Vagina (tissue), 2 donors: ENCODE results near the gene GIMAP5. TPM values are rescaled to one million over a fixed set of nuclear protein-coding genes. Genes with fewer than 3 reads are reported as not detected.

ENCODE experiments used
- DNase-seq, 2 donors: peaks; one replicate each; pipeline ENCODE4 v3.0.0-alpha.2; 2017; ENCODE audit errors: extremely low spot score in 2 of 2
- H3K27ac ChIP-seq: fragments of 200-600 bp; sonication (generic); one replicate; pipeline ENCODE4 v1.5.1; 2019
- H3K27me3 ChIP-seq: fragments of 200-600 bp; sonication (generic); one replicate; pipeline ENCODE4 v1.5.1; 2019
- H3K36me3 ChIP-seq, 2 donors: fragments of 200-600 bp; sonication (generic); one replicate each; pipeline ENCODE4 v1.5.1; 2017 to 2019
- H3K4me1 ChIP-seq: fragments of 200-600 bp; sonication (generic); one replicate; pipeline ENCODE4 v1.5.1; 2019
- H3K4me3 ChIP-seq, 2 donors: fragments of 200-600 bp; sonication (generic); 1 replicate in 1 of 2; 2 replicates in 1 of 2; pipeline ENCODE4 v1.5.1; 2016 to 2019
- H3K9me3 ChIP-seq: fragments of 200-600 bp; sonication (generic); one replicate; pipeline ENCODE4 v1.5.1; 2019
- POLR2A ChIP-seq, 2 donors: fragments of 450-650 bp; IDR thresholded peaks; one replicate each; pipeline ENCODE4 v1.6.1; 2017; ENCODE audit warnings: antibody characterized with exemption in 2 of 2, mild to moderate bottlenecking in 2 of 2, moderate library complexity in 2 of 2
- POLR2AphosphoS5 ChIP-seq, 2 donors: sonication (generic); formaldehyde crosslinking; IDR thresholded peaks; one replicate each; pipeline ENCODE4 v1.9.0; 2017; ENCODE audit warnings: antibody characterized with exemption in 2 of 2, mild to moderate bottlenecking in 2 of 2, low read depth in 1 of 2; ENCODE audit not compliant: insufficient read depth in 1 of 2
- intact Hi-C: fragments of 100-400 bp; cut with DNase I; formaldehyde crosslinking; loops from one replicate; pipeline ENCODE4 v1.15.1; 2023
- total RNA-seq: library from RNA; depleted of rRNA; stranded (reverse); fragments of >200 nt; gene quantifications from one replicate; pipeline ENCODE4 v1.2.3, GENCODE V29; 2016
- TF ChIP-seq, protein P1 (sequence below), 3 experiments: fragments of 450-650 bp in 2 of 3; fragments of 200-600 bp in 1 of 3; sonication (generic) in 1 of 3; IDR thresholded peaks; one replicate each; pipeline ENCODE4 v1.5.1; 2017 to 2019; ENCODE audit warnings: antibody characterized with exemption in 3 of 3, mild to moderate bottlenecking in 2 of 3, moderate library complexity in 2 of 3

The GIMAP5 gene
- total RNA-seq, 1 donor from 2014 or later, result 24.1 TPM

DNA sequence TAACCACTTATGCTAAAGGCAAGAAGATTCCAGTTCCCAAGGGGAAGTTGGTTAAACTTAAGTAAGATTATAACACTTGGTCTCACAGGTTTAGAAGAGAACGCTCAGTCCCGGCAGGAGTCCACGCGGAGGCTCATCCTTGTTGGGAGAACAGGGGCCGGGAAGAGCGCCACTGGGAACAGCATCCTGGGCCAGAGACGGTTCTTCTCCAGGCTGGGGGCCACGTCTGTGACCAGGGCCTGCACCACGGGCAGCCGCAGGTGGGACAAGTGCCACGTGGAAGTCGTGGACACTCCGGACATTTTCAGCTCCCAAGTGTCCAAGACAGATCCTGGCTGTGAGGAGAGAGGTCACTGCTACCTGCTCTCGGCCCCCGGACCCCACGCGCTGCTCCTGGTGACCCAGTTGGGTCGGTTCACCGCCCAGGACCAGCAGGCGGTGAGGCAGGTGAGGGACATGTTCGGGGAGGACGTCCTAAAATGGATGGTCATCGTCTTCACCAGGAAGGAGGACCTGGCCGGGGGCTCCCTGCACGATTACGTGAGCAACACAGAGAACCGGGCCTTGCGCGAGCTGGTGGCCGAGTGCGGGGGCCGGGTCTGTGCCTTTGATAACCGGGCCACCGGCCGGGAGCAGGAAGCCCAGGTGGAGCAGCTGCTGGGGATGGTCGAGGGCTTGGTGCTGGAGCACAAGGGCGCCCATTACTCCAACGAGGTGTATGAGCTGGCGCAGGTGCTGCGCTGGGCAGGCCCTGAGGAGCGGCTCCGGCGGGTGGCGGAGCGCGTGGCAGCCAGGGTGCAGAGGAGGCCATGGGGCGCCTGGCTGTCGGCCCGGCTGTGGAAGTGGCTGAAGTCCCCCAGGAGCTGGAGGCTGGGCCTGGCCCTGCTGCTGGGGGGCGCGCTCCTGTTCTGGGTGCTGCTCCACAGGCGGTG lies 17.0 kb upstream of the GIMAP5 start:
- no peaks in the 10 kb centered on the region for H3K36me3 ChIP-seq
- TF ChIP-seq POLR2AphosphoS5 (IDR thresholded peaks at IDR 0.05; ENCODE audit: insufficient read depth in 1 of 2, low read depth in 1 of 2), result no peak
- no peaks in the 10 kb centered on the region for H3K4me1 ChIP-seq
- H3K27ac ChIP-seq, result no peak overlapping the region
- no peaks in the 10 kb centered on the region for H3K27me3 ChIP-seq
- intact Hi-C loops, result no loop called here
- H3K9me3 ChIP-seq, result no peaks in the 10 kb centered on the region
- no peak for DNase-seq
- no peak overlapping the region for H3K4me3 ChIP-seq

DNA sequence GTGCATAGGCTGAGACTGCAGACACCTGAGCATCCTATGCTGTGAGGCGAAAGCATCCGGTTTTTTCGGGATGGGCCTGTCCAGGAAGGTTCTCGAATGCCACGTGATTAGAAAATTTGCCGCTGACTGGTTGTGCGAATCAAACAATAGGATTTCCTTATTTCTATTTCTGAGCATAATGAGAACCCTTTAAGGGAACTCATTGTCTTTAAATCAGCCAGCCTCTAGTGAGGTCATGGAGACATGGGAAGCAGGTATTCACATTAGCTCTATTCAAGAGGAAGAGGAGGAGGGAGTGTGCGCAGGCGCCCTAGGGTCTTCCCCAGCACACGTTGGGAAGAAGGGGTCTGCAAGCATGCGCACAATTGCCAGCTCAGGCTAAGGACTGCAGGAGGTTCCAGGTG lies 15.2 kb upstream of the GIMAP5 start:
- Histone ChIP-seq H3K27ac (no peak overlapping the region), H3K36me3 (no peaks in the 10 kb centered on the region), H3K4me1 (no peaks in the 10 kb centered on the region), H3K27me3 (no peaks in the 10 kb centered on the region), H3K9me3 (no peaks in the 10 kb centered on the region), H3K4me3 (no peak overlapping the region)
- DNase-seq, result no peak
- TF ChIP-seq POLR2AphosphoS5 (IDR thresholded peaks at IDR 0.05; ENCODE audit: insufficient read depth in 1 of 2, low read depth in 1 of 2), result no peak
- TF ChIP-seq, protein P1, sequence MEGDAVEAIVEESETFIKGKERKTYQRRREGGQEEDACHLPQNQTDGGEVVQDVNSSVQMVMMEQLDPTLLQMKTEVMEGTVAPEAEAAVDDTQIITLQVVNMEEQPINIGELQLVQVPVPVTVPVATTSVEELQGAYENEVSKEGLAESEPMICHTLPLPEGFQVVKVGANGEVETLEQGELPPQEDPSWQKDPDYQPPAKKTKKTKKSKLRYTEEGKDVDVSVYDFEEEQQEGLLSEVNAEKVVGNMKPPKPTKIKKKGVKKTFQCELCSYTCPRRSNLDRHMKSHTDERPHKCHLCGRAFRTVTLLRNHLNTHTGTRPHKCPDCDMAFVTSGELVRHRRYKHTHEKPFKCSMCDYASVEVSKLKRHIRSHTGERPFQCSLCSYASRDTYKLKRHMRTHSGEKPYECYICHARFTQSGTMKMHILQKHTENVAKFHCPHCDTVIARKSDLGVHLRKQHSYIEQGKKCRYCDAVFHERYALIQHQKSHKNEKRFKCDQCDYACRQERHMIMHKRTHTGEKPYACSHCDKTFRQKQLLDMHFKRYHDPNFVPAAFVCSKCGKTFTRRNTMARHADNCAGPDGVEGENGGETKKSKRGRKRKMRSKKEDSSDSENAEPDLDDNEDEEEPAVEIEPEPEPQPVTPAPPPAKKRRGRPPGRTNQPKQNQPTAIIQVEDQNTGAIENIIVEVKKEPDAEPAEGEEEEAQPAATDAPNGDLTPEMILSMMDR (IDR thresholded peaks at IDR 0.05), result no peak
- no peak for TF ChIP-seq POLR2A (IDR thresholded peaks at IDR 0.05)
- intact Hi-C loops, result no loop called here

DNA sequence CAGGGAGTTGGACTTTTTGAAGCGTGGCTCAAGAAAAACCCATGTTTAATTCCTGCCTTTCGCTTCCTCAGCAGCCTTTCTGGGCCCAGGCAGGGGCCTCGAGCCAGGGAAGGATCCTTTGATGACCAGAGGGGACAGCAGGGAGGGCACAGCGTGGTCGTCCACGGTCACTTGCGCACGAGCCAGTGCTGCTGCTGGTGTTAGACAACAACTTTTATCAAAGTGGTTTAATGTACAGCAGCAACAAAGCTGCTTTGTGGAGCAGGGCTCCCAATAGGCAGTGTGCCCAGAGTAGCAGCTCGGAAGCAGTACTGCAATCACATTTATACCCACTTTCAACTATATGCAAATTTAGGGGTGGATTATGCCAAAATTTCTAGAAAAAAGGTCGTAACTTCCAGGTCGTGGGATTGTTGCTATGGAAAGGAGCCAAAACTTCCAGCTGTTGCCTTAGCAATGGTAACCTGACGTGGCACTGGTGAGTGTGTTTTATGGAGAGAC lies 14.7 kb upstream of the GIMAP5 start:
- Histone ChIP-seq H3K27me3 (no peaks in the 10 kb centered on the region), H3K4me1 (no peaks in the 10 kb centered on the region), H3K9me3 (no peaks in the 10 kb centered on the region), H3K27ac (peak overlapping the region; percentile 2), H3K36me3 (no peaks in the 10 kb centered on the region), H3K4me3 (no peak overlapping the region)
- peak in 1 of 2 donors; percentile 70 for DNase-seq
- intact Hi-C loops, result no loop called here
- no peak for TF ChIP-seq POLR2AphosphoS5 (IDR thresholded peaks at IDR 0.05; ENCODE audit: insufficient read depth in 1 of 2, low read depth in 1 of 2)
- TF ChIP-seq, protein P1 (IDR thresholded peaks at IDR 0.05), result no peak
- no peak for TF ChIP-seq POLR2A (IDR thresholded peaks at IDR 0.05)

DNA sequence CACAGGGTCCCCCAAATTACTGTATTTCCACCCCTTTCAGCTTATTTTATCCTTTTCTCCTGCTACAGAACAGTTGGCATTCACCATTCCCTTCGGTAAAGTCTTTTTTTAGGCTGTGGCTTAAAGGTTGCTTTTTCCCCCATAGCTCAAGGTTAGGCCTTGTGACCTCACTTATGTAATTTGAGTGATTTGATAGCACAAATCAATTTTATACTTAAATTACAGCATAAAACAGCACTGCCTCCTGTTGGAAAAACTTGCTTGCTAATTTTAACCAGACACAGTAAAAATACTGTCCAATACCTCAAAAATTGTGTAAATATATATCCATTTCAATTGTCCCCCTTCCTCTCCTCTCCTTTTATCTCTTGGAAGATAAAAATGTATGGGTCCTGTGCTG lies 13.8 kb upstream of the GIMAP5 start:
- Histone ChIP-seq H3K27me3 (no peaks in the 10 kb centered on the region), H3K4me3 (no peak overlapping the region), H3K4me1 (no peaks in the 10 kb centered on the region), H3K27ac (no peak overlapping the region), H3K9me3 (no peaks in the 10 kb centered on the region), H3K36me3 (no peaks in the 10 kb centered on the region)
- intact Hi-C loops, result no loop called here
- TF ChIP-seq, protein P1 (IDR thresholded peaks at IDR 0.05), result no peak
- no peak for TF ChIP-seq POLR2A (IDR thresholded peaks at IDR 0.05)
- no peak for TF ChIP-seq POLR2AphosphoS5 (IDR thresholded peaks at IDR 0.05; ENCODE audit: insufficient read depth in 1 of 2, low read depth in 1 of 2)
- no peak for DNase-seq

DNA sequence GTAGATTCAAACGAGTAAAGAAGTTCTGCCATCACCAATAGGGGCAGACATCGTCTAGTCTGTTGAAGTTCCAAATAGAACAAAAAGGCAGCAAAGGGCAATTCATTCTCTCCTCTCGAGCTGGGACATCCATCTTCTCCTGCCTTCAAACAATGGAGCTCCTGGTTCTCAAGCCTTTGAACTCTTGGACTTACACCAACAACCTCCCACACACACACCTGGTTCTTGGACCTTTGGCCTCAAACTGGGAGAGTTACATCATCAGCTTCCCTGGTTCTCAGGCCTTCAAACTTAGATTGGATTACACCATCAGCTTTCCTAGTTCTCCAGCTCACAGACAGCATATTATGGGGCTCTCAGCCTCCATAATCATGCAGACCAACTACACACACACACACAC lies 9.8 kb upstream of the GIMAP5 start:
- H3K4me1 ChIP-seq, result no peaks in the 10 kb centered on the region
- H3K4me3 ChIP-seq, result no peak overlapping the region
- no peaks in the 10 kb centered on the region for H3K9me3 ChIP-seq
- H3K27ac ChIP-seq, result no peak overlapping the region
- no peak for DNase-seq
- H3K36me3 ChIP-seq, result no peaks in the 10 kb centered on the region
- H3K27me3 ChIP-seq, result no peaks in the 10 kb centered on the region
- intact Hi-C loops, result no loop called here
- TF ChIP-seq POLR2AphosphoS5 (IDR thresholded peaks at IDR 0.05; ENCODE audit: insufficient read depth in 1 of 2, low read depth in 1 of 2) (no peak), POLR2A (IDR thresholded peaks at IDR 0.05) (no peak)
- TF ChIP-seq, protein P1 (IDR thresholded peaks at IDR 0.05), result no peak
